Measurements from ENCODE around the gene EFNA5.

- no peak for TF ChIP-seq CTCF (IDR thresholded peaks at IDR 0.05)
- TF ChIP-seq ZFX (IDR thresholded peaks at IDR 0.05; ENCODE audit: borderline replicate concordance) = no peak
These were observed 96.5 kb downstream of the EFNA5 start for GRCh38 chr5:107574287-107574686.

Data from 22Rv1 (cell line).